Activated T-cell treated with anti-CD3 and anti-CD28 coated beads, Interleukin-2, amount 50 U/mL, for 4 hours (primary cell): ENCODE results near the gene SRD5A3. TPM values are rescaled to one million over a fixed set of nuclear protein-coding genes. Genes with fewer than 3 reads are reported as not detected.
"Not testable (repeated sequence)": the region's sequence is repeated elsewhere in the genome, so short reads cannot be mapped to it uniquely, and the experiment has no call there.

ENCODE experiments used
- ATAC-seq, 2 donors: fragments of 200-7000 bp; cut with Tn5 transposase; one replicate each; pipeline ENCODE4 v1.10.0; 2021
- DNase-seq: peaks from one replicate; pipeline ENCODE4 v3.0.0-alpha.2; 2020
- H3K27me3 Mint-ChIP-seq: one replicate; pipeline ENCODE4 v1.8.0; 2021; ENCODE audit warnings: low read depth, mixed read lengths
- H3K36me3 Mint-ChIP-seq: one replicate; pipeline ENCODE4 v1.8.0; 2022; ENCODE audit warnings: mixed read lengths; ENCODE audit not compliant: insufficient read depth
- H3K4me1 Mint-ChIP-seq: one replicate; pipeline ENCODE4 v1.8.0; 2021; ENCODE audit warnings: low read depth, mixed read lengths
- H3K4me3 Mint-ChIP-seq: one replicate; pipeline ENCODE4 v1.8.0; 2021; ENCODE audit warnings: mild to moderate bottlenecking, moderate library complexity, mixed read lengths
- H3K9me3 Mint-ChIP-seq: one replicate; pipeline ENCODE4 v1.8.0; 2021; ENCODE audit warnings: mixed read lengths
- total RNA-seq, 3 donors: library from RNA; stranded (reverse); gene quantifications; one replicate each; pipeline ENCODE4 v1.2.1, GENCODE V29; 2021

Gene SRD5A3
- total RNA-seq, 3 donors from 2014 or later, result 9.4 to 21.0 (median 12.7) TPM

GRCh38 chr4:55355555-55355954 lies 9.5 kb downstream of the SRD5A3 start:
- peaks cover 11% of the 10 kb centered on the region for H3K36me3 Mint-ChIP-seq

GRCh38 chr4:55356991-55357461 lies 11.0 kb downstream of the SRD5A3 start:
- peaks cover 11% of the 10 kb centered on the region for H3K36me3 Mint-ChIP-seq
- DNase-seq, result no peak
- no peaks in the 10 kb centered on the region for H3K9me3 Mint-ChIP-seq
- peaks cover 15% of the 10 kb centered on the region for H3K4me1 Mint-ChIP-seq
- ATAC-seq, result no peak
- no peak overlapping the region for H3K4me3 Mint-ChIP-seq
- no peaks in the 10 kb centered on the region for H3K27me3 Mint-ChIP-seq

More at GRCh38 chr4:55355555-55355954, 9.5 kb downstream of the SRD5A3 start:
- Mint-ChIP-seq H3K4me1 (peaks cover 15% of the 10 kb centered on the region), H3K4me3 (no peak overlapping the region), H3K27me3 (no peaks in the 10 kb centered on the region), H3K9me3 (no peaks in the 10 kb centered on the region)
- DNase-seq, result no peak
- ATAC-seq, result no peak

- Mint-ChIP-seq H3K4me3 (no peak overlapping the region), H3K4me1 (peaks cover 12% of the 10 kb centered on the region), H3K9me3 (no peaks in the 10 kb centered on the region), H3K36me3 (peaks cover 6% of the 10 kb centered on the region), H3K27me3 (no peaks in the 10 kb centered on the region)
- ATAC-seq (no peak), DNase-seq (no peak)
Measured at GRCh38 chr4:55358246-55358645, 12.2 kb downstream of the SRD5A3 start.

GRCh38 chr4:55358668-55359067 lies 12.6 kb downstream of the SRD5A3 start:
- DNase-seq (no peak), ATAC-seq (peak; percentile 62 to 92)
- Mint-ChIP-seq H3K36me3 (peaks cover 3% of the 10 kb centered on the region), H3K4me1 (peaks cover 12% of the 10 kb centered on the region), H3K27me3 (no peaks in the 10 kb centered on the region), H3K9me3 (no peaks in the 10 kb centered on the region), H3K4me3 (no peak overlapping the region)

- ATAC-seq (no peak), DNase-seq (no peak)
- Mint-ChIP-seq H3K36me3 (peaks cover under 1% of the 10 kb centered on the region), H3K9me3 (no peaks in the 10 kb centered on the region), H3K4me3 (no peak overlapping the region), H3K27me3 (no peaks in the 10 kb centered on the region), H3K4me1 (peaks cover 12% of the 10 kb centered on the region)
Measured at GRCh38 chr4:55359397-55359916, 13.4 kb downstream of the SRD5A3 start.

- not testable (repeated sequence) for H3K9me3 Mint-ChIP-seq, ATAC-seq, H3K4me3 Mint-ChIP-seq, H3K27me3 Mint-ChIP-seq, DNase-seq, H3K36me3 Mint-ChIP-seq
- H3K4me1 Mint-ChIP-seq, result peaks cover 12% of the 10 kb centered on the region
Measured at GRCh38 chr4:55362938-55363337, 16.9 kb downstream of the SRD5A3 start.

- Mint-ChIP-seq H3K9me3 (no peaks in the 10 kb centered on the region), H3K4me3 (no peak overlapping the region), H3K27me3 (no peaks in the 10 kb centered on the region), H3K36me3 (no peaks in the 10 kb centered on the region), H3K4me1 (peaks cover 8% of the 10 kb centered on the region)
- ATAC-seq (no peak), DNase-seq (no peak)
Measured at GRCh38 chr4:55363691-55364351, 17.8 kb downstream of the SRD5A3 start.

GRCh38 chr4:55364691-55365344 lies 18.8 kb downstream of the SRD5A3 start:
- ATAC-seq (no peak), DNase-seq (no peak)
- H3K27me3 Mint-ChIP-seq, result no peaks in the 10 kb centered on the region
- H3K4me3 Mint-ChIP-seq, result no peak overlapping the region
- no peaks in the 10 kb centered on the region for H3K4me1 Mint-ChIP-seq
- H3K36me3 Mint-ChIP-seq, result no peaks in the 10 kb centered on the region
- no peaks in the 10 kb centered on the region for H3K9me3 Mint-ChIP-seq

- no peak for DNase-seq
- ATAC-seq, result no peak
- Mint-ChIP-seq H3K4me3 (no peak overlapping the region), H3K36me3 (no peaks in the 10 kb centered on the region), H3K27me3 (no peaks in the 10 kb centered on the region), H3K9me3 (no peaks in the 10 kb centered on the region), H3K4me1 (no peaks in the 10 kb centered on the region)
Measured at GRCh38 chr4:55365345-55365728, 19.3 kb downstream of the SRD5A3 start.

GRCh38 chr4:55366621-55367020 lies 20.6 kb downstream of the SRD5A3 start:
- no peak for ATAC-seq

GRCh38 chr4:55367084-55367722 lies 21.2 kb downstream of the SRD5A3 start:
- Mint-ChIP-seq H3K9me3 (no peaks in the 10 kb centered on the region), H3K27me3 (no peaks in the 10 kb centered on the region), H3K4me3 (no peak overlapping the region), H3K4me1 (no peaks in the 10 kb centered on the region), H3K36me3 (no peaks in the 10 kb centered on the region)
- DNase-seq (no peak), ATAC-seq (no peak)

More at GRCh38 chr4:55366621-55367020, 20.6 kb downstream of the SRD5A3 start:
- Mint-ChIP-seq H3K4me3 (no peak overlapping the region), H3K4me1 (no peaks in the 10 kb centered on the region), H3K36me3 (no peaks in the 10 kb centered on the region), H3K9me3 (no peaks in the 10 kb centered on the region), H3K27me3 (no peaks in the 10 kb centered on the region)
- DNase-seq, result no peak

GRCh38 chr4:55369968-55370367 lies 23.9 kb downstream of the SRD5A3 start:
- ATAC-seq (no peak), DNase-seq (no peak)
- Mint-ChIP-seq H3K27me3 (no peaks in the 10 kb centered on the region), H3K4me1 (no peaks in the 10 kb centered on the region), H3K4me3 (no peak overlapping the region), H3K9me3 (no peaks in the 10 kb centered on the region), H3K36me3 (no peaks in the 10 kb centered on the region)

- no peak for ATAC-seq
- H3K4me1 Mint-ChIP-seq, result no peaks in the 10 kb centered on the region
- no peaks in the 10 kb centered on the region for H3K36me3 Mint-ChIP-seq
- no peaks in the 10 kb centered on the region for H3K9me3 Mint-ChIP-seq
- H3K27me3 Mint-ChIP-seq, result no peaks in the 10 kb centered on the region
- H3K4me3 Mint-ChIP-seq, result no peak overlapping the region
- no peak for DNase-seq
Measured at GRCh38 chr4:55372259-55372658, 26.2 kb downstream of the SRD5A3 start.

- H3K4me3 Mint-ChIP-seq, result no peak overlapping the region
- ATAC-seq (no peak), DNase-seq (no peak)
- no peaks in the 10 kb centered on the region for H3K9me3 Mint-ChIP-seq
- H3K36me3 Mint-ChIP-seq, result no peaks in the 10 kb centered on the region
- H3K27me3 Mint-ChIP-seq, result no peaks in the 10 kb centered on the region
- H3K4me1 Mint-ChIP-seq, result no peaks in the 10 kb centered on the region
Measured at GRCh38 chr4:55373461-55373860, 27.4 kb downstream of the SRD5A3 start.
